HTR-8/SVneo (cell line): ENCODE results near the gene FRMD6.
"Not testable (repeated sequence)": the region's sequence is repeated elsewhere in the genome, so short reads cannot be mapped to it uniquely, and the experiment has no call there.

Experiments used
- DNase-seq: peaks from one replicate; pipeline ENCODE4 v3.0.0; 2011; ENCODE audit warnings: low spot score, mixed read lengths; ENCODE audit not compliant: insufficient read length
- FAIRE-seq: peaks from 2 replicates; lab custom pipeline; 2011; peaks lifted over from hg19 to GRCh38; lab: Jason Lieb, UNC

The FRMD6 gene

DNA sequence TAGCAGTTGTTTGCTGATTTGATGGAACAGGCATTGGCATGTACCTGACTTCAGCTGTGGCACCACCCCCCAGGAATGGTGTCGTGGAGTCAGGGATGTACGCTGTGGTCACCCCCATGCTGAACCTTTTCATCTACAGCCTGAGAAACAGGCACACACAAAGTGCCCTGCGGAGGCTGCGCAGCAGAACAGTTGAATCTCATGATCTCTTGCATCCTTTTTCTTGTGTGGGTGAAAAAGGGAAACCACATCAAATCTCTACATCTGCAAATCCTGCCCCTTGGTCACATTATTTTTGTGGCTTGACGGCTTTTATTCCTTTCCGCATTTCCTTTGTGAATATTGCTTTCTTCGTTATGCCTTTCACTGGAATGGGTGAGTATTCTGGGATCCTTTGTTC lies 106.0 kb downstream of the FRMD6 start:
- not testable (repeated sequence) for FAIRE-seq

DNA sequence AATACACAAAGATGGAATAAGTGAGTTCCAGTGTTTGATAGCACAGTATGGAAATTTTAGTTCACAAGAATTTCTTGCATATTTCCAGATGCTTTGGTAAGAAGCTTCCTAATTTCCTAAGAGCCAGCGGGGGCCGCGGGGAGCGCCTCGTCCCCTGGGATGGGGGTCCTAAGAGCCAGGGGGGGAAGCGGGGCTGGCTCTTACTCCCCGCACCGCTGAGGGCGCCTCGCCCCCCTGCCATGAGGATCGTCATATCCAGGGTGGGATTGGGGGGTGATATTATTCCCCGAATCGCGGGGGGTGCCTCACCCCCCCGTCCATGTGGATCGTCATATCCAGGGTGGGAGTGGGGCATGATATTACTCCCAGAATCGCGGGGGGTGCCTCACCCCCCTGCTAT lies 108.2 kb downstream of the FRMD6 start:
- FAIRE-seq (no peak), DNase-seq (no peak)

More for the DNA sequence above, 106.0 kb downstream of the FRMD6 start:
- not testable (repeated sequence) for DNase-seq

DNA sequence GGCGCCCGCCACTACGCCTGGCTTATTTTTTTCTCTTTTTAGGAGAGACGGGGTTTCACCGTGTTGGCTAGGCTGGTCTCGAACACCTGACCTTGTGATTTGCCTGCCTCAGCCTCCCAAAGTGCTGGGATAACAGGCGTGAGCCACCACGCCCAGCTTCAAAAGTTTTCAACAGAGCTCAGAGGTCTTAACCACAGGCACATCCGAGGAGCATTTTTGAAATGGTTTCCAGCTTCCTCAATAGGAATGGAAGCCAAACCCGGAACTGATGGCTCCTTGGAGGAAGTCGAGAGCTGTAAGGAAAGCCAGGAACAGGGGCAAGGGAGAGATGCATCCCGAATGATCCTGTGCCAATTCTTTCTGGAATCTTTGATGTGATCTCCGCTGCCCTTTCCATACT lies 114.0 kb downstream of the FRMD6 start:
- not testable (repeated sequence) for DNase-seq, FAIRE-seq

DNA sequence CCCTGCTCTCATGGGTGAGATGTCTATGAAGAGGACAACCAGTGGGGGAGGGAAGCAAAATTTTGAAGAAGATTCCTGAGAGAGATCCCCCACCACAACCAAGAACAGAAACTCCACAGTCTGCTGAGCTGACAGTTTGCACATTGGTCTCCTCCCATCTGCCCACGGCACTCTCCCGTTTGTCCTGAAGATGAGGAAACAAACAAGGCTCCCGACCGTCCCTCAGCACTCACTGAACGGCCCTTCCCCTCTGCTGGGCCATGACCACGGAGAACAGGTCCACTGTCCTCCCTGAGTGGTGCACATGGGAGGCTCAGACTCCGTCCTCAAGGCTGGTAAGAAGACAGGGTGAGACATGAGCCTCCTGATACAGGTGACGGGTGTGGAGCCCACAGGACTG lies 114.9 kb downstream of the FRMD6 start:
- not testable (repeated sequence) for DNase-seq, FAIRE-seq

DNA sequence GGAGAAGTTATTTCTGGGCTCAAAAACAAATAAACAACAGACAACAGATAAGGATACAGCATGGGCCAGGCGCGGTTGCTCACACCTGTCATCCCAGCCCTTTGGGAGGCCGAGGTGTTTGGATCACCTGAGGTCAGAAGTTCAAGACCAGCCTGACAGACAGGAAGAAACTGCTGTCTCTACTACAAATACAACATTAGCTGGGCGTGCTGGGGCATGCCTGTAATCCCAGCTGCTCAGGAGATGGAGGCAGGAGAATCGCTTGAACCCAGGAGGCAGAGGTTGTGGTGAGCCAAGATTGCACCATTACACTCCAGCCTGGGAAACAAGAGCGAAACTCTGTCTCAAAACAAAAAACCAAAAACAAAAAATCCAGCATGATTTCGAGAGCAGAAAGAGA lies 117.6 kb downstream of the FRMD6 start:
- FAIRE-seq, DNase-seq: not testable (repeated sequence)

DNA sequence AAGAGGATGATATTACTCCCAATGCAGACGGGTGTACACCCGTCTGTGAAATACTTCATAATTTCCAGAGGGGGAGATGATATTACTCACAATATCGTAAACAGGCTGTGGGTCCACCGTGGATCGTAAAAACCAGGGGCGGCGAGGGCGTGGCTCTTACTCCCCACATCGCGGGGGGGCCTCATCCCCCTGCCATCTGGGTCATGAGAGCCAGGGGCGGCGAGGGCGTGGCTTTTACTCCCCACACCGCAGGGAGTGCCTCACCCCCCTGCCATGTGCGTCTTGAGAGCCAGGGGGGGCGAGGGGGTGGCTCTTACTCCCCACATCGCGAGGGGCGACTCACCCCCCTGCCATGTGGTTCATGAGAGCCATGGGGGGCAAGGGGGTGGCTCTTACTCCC lies 122.5 kb downstream of the FRMD6 start:
- DNase-seq (no peak), FAIRE-seq (no peak)

DNA sequence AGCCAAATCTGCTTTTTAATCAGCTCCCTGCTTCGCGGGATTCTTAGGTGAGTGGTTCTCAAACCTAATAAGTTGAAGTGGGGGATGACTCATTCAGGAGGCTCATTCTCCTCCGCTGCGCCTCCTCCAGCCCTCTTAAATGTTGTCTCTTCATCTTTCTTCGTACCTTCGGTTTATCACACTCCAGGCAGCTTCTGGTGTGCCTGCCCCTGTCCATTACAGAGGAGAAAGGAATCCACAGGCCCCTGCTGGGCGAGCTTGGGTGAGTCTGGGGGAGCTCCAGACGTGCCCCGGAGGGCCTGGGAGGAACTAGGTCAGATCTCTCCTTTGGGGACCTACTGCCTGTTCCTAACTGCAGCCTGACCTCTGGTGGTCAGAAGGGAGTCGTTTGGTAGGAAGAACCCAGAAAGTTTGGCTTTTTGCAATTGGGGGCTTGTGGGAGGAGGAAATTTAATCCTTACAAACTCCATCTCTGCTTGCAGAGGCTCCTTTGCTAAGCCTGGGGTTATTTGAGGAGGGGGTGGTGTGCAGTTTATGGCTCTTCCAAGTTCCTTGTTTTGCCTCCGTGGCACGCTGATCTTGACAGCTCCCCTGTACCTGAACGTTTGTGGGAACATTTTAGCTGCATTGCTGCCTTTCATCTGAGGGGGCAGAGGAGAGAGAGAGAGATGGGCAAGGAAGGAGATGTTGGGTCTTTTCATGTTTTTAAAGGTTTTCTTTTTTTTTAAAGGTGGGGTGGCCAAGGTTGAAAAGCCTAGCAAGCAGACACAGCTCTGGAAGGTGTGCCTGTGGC lies 124.6 kb downstream of the FRMD6 start:
- FAIRE-seq (no peak), DNase-seq (peak; percentile 86)

DNA sequence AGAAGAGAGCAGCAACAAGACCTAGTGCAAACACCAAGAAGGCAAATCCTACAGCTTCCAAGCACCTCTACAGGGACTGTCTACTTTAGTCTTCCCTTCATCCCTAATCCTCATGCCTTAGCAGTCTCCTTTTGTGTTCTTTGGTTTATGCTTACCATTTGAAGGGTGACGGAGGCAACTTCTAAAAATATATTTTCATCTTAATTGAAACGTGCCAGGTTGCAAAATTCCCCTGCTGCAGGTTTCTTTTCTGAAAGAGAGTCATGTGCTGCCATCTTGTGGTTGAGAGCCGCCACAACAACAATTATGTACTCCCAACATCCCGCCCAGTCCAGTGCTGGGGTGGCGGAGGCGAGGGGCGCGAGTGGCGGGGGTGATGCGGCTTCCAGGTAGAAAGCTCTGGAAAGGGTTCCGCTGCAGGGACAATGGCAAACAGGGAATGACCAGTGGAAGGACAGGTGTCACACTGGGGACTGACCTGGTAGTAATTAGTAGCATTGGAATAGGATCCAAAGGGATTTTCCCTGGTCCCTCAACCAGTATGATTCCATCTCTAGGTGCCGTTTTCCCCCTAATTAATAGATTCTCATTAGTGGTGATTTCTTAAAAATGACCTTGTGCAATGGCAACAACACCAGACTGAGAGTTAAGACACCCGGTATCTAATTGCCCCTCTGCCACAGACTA lies 128.4 kb downstream of the FRMD6 start:
- FAIRE-seq (peak; percentile 40), DNase-seq (peak; percentile 69)
